ENCODE measurements around the gene ATG9B. TPM values are rescaled to one million over a fixed set of nuclear protein-coding genes. Genes with fewer than 3 reads are reported as not detected.

ATG9B gene
- total RNA-seq, 2 donors from 2014 or later = not detected

Other genes with a start within 250 kb of the ATG9B start
- 100 to 1,000 TPM in 1 of 2 donors, 10 to 100 TPM in 1; 65.3 to 110 TPM for gene TMEM176B, start 224.1 kb downstream of the ATG9B start, total RNA-seq
- gene TMEM176A, start 223.7 kb downstream of the ATG9B start, total RNA-seq = 10 to 100 TPM; 47.2 to 70.7 TPM
- gene AOC1, start 172.0 kb downstream of the ATG9B start, total RNA-seq = under 1 TPM in 1 of 2 donors, not detected in 1; 0.46 TPM
- 10 to 100 TPM; 27.3 to 37.3 TPM for gene KCNH2, start 46.2 kb downstream of the ATG9B start, total RNA-seq
- 10 to 100 TPM; 27.9 to 71.8 TPM for gene NOS3, start 33.5 kb downstream of the ATG9B start, total RNA-seq
- gene ABCB8, start 4.0 kb upstream of the ATG9B start, total RNA-seq = 10 to 100 TPM; 19.2 to 24.5 TPM
- 1 to 10 TPM; 1.4 to 1.5 TPM for gene ASIC3, start 24.0 kb upstream of the ATG9B start, total RNA-seq
- gene CDK5, start 33.4 kb upstream of the ATG9B start, total RNA-seq = 1 to 10 TPM; 5.2 to 7.3 TPM
- gene SLC4A2, start 35.1 kb upstream of the ATG9B start, total RNA-seq = 100 to 1,000 TPM; 105 to 212 TPM
- 10 to 100 TPM; 35.5 to 56.3 TPM for gene FASTK, start 56.3 kb upstream of the ATG9B start, total RNA-seq
- gene TMUB1, start 59.0 kb upstream of the ATG9B start, total RNA-seq = 10 to 100 TPM; 27.4 to 27.7 TPM
- gene AGAP3, start 62.0 kb upstream of the ATG9B start, total RNA-seq = 10 to 100 TPM; 55.7 to 63.6 TPM
- not detected for gene GBX1, start 143.2 kb upstream of the ATG9B start, total RNA-seq
- not detected for gene ASB10, start 162.8 kb upstream of the ATG9B start, total RNA-seq
- 1 to 10 TPM in 1 of 2 donors, not detected in 1; 1.1 TPM for gene H2BK1, start 186.0 kb upstream of the ATG9B start, total RNA-seq
- gene ABCF2, start 202.7 kb upstream of the ATG9B start, total RNA-seq = 10 to 100 TPM; 24.4 to 27.4 TPM
- gene CHPF2, start 208.0 kb upstream of the ATG9B start, total RNA-seq = 10 to 100 TPM; 37.5 to 40.7 TPM
- 10 to 100 TPM; 45.8 to 68.4 TPM for gene SMARCD3, start 224.2 kb upstream of the ATG9B start, total RNA-seq

All from posterior vena cava (tissue), 2 donors.